Glutamatergic neuron (in vitro differentiated cells): Measurements from ENCODE around the gene RBBP7. TPM values are rescaled to one million over a fixed set of nuclear protein-coding genes. Genes with fewer than 3 reads are reported as not detected.
A peak's percentile ranks its signal among the peaks of the same experiment; 100 is the strongest.

Experiments
- DNase-seq: peaks from one replicate; pipeline ENCODE4 v3.0.0; 2022
- H3K27ac Mint-ChIP-seq: one replicate; pipeline ENCODE4 v1.8.0; 2020; ENCODE audit warnings: mild to moderate bottlenecking, mixed read lengths, inconsistent platforms; ENCODE audit not compliant: unreplicated experiment
- H3K27me3 Mint-ChIP-seq: one replicate; pipeline ENCODE4 v1.8.0; 2020; ENCODE audit warnings: mild to moderate bottlenecking, moderate library complexity, mixed read lengths, inconsistent platforms; ENCODE audit not compliant: unreplicated experiment
- H3K36me3 Mint-ChIP-seq: one replicate; pipeline ENCODE4 v1.8.0; 2020; ENCODE audit warnings: mild to moderate bottlenecking, mixed read lengths, inconsistent platforms; ENCODE audit not compliant: unreplicated experiment
- H3K4me1 Mint-ChIP-seq: one replicate; pipeline ENCODE4 v1.8.0; 2020; ENCODE audit warnings: mild to moderate bottlenecking, low read depth, mixed read lengths, inconsistent platforms; ENCODE audit not compliant: unreplicated experiment
- H3K4me3 Mint-ChIP-seq: one replicate; pipeline ENCODE4 v1.8.0; 2020; ENCODE audit warnings: mild to moderate bottlenecking, mixed read lengths, inconsistent platforms; ENCODE audit not compliant: unreplicated experiment
- H3K9me3 Mint-ChIP-seq: one replicate; pipeline ENCODE4 v1.8.0; 2020; ENCODE audit warnings: mild to moderate bottlenecking, moderate library complexity, mixed read lengths, inconsistent platforms; ENCODE audit not compliant: unreplicated experiment
- CTCF ChIP-seq: fragments of 200-600 bp; sonication (generic); IDR thresholded peaks from one replicate; pipeline ENCODE4 v1.5.0; 2021; ENCODE audit not compliant: partially characterized antibody, unreplicated experiment
- long read RNA-seq: library from polyadenylated mRNA; unstranded; transcript quantifications from one replicate; pipeline ENCODE4 v2.0.0, GENCODE V29; 2020; ENCODE audit not compliant: unreplicated experiment
- total RNA-seq: library from RNA; stranded (reverse); fragmentation: NEBNext Ultra II Directional; extraction: Animal tissue kit (Norgen Biotek cat#: 25700); gene quantifications from one replicate; pipeline ENCODE4 v1.2.1, GENCODE V29; 2021; ENCODE audit not compliant: unreplicated experiment

Gene RBBP7
- total RNA-seq: 79.2 TPM
- long read RNA-seq, transcript RBBP7-203 (12 exons, 2,333 nt): major isoform, 47 of 74 reads
- long read RNA-seq, transcript RBBP7-202 (12 exons, 2,036 nt): minor isoform, 15 of 74 reads
- long read RNA-seq, partial matches to known transcripts: 3 of 74 reads
- long read RNA-seq, other reads (novel, unspliced or antisense): 6 of 74 reads

- Mint-ChIP-seq H3K4me1 (peaks cover 6% of the 10 kb centered on the region), H3K36me3 (no peaks in the 10 kb centered on the region), H3K4me3 (peak within 1 kb of the TSS; percentile 95), H3K27me3 (peaks cover 5% of the 10 kb centered on the region), H3K27ac (peak within 1 kb of the TSS; percentile 91), H3K9me3 (peaks cover 4% of the 10 kb centered on the region)
- peak; percentile 90 for DNase-seq
- TF ChIP-seq CTCF: no peak
These were observed at the start of gene RBBP7 for GRCh38 chrX:16870095-16870861. Gene RBBP7 (minus strand): TSS chrX:16870362. CDS start chrX:16870053, 309 bp downstream.

- no peaks in the 10 kb centered on the region for H3K4me1 Mint-ChIP-seq
These were observed 48.8 kb upstream of the RBBP7 start for GRCh38 chrX:16918979-16919378.

GRCh38 chrX:16917120-16917519 is 47.0 kb upstream of the RBBP7 start:
- Mint-ChIP-seq H3K4me3 (no peak overlapping the region), H3K36me3 (no peaks in the 10 kb centered on the region), H3K9me3 (no peaks in the 10 kb centered on the region), H3K27ac (no peak overlapping the region), H3K27me3 (no peaks in the 10 kb centered on the region), H3K4me1 (no peaks in the 10 kb centered on the region)
- no peak for DNase-seq
- no peak for TF ChIP-seq CTCF

More at GRCh38 chrX:16918979-16919378, 48.8 kb upstream of the RBBP7 start:
- Mint-ChIP-seq H3K27me3 (no peaks in the 10 kb centered on the region), H3K4me3 (no peak overlapping the region), H3K9me3 (no peaks in the 10 kb centered on the region), H3K36me3 (no peaks in the 10 kb centered on the region), H3K27ac (no peak overlapping the region)
- TF ChIP-seq CTCF: no peak
- DNase-seq: no peak

- H3K36me3 Mint-ChIP-seq: no peaks in the 10 kb centered on the region
- no peak overlapping the region for H3K4me3 Mint-ChIP-seq
- no peaks in the 10 kb centered on the region for H3K4me1 Mint-ChIP-seq
- no peak for TF ChIP-seq CTCF
- no peaks in the 10 kb centered on the region for H3K27me3 Mint-ChIP-seq
- H3K27ac Mint-ChIP-seq: no peak overlapping the region
- no peak for DNase-seq
- no peaks in the 10 kb centered on the region for H3K9me3 Mint-ChIP-seq
These were observed 46.4 kb upstream of the RBBP7 start for GRCh38 chrX:16916561-16916960.

- Mint-ChIP-seq H3K4me1 (no peaks in the 10 kb centered on the region), H3K36me3 (no peaks in the 10 kb centered on the region), H3K9me3 (no peaks in the 10 kb centered on the region), H3K4me3 (no peak overlapping the region), H3K27me3 (no peaks in the 10 kb centered on the region), H3K27ac (no peak overlapping the region)
- DNase-seq: no peak
- no peak for TF ChIP-seq CTCF
These were observed 43.9 kb upstream of the RBBP7 start for GRCh38 chrX:16914058-16914457.
